ENCODE measurements around the gene STAM2. TPM values are rescaled to one million over a fixed set of nuclear protein-coding genes. Genes with fewer than 3 reads are reported as not detected.

Gene STAM2
- total RNA-seq, 1 experiment from 2014 or later: 14.2 TPM

DNA sequence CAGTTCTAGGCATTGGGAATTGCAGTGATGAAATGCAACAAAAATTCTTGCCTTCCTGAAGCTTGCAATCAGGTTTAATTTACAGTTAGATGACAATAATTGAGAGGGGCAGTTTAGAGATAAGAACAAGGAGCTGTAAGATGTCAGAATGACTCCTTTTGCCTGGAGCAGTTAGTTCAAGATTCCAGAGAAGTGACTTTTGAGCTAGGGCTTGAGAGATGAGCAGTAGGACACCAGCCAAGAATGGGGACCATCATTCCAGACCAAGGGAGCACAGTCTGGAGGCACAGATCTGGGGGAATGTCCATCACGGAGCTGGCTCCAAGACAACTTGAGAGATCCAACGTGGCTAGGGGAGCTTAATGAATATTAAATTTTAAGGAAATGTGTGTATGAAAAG lies 103.6 kb downstream of the STAM2 start:
- H4K5ac ChIP-seq (ENCODE audit: insufficient read length, low read depth, low read length): no peak overlapping the region
- no peak overlapping the region for H2AFZ ChIP-seq (ENCODE audit: low read length)
- no peak overlapping the region for H3K27ac ChIP-seq (ENCODE audit: insufficient read length, low read depth, low read length)
- no peaks in the 10 kb centered on the region for H3K27me3 Mint-ChIP-seq (ENCODE audit: low read depth)
- H4K20me1 ChIP-seq (ENCODE audit: control insufficient read depth, insufficient read depth, insufficient read length): no peaks in the 10 kb centered on the region
- H3K56ac ChIP-seq (ENCODE audit: insufficient read length, low read depth, low read length): no peak overlapping the region
- WGBS (ENCODE audit: extremely low coverage, insufficient read length, low lambda C conversion rate): no CpG with 5 or more reads among the region's 2 CpGs
- no peak overlapping the region for H2BK20ac ChIP-seq (ENCODE audit: low read depth, low read length, poor library complexity, severe bottlenecking)
- no peaks in the 10 kb centered on the region for H3K36me3 Mint-ChIP-seq (ENCODE audit: insufficient read depth in 1 of 3, low read depth in 3 of 3)
- no peak overlapping the region for H3K18ac ChIP-seq (ENCODE audit: insufficient read length, low read depth, low read length)
- H2BK120ac ChIP-seq (ENCODE audit: low read depth, low read length, poor library complexity, severe bottlenecking): no peak overlapping the region
- H2AK5ac ChIP-seq (ENCODE audit: insufficient read length, low read length): peak overlapping the region; percentile 41
- no peak overlapping the region for H3K4me3 Mint-ChIP-seq
- TF ChIP-seq CTCF (conservative IDR thresholded peaks at IDR 0.05): no peak
- no peak overlapping the region for H2BK15ac ChIP-seq (ENCODE audit: low read depth, low read length)
- H3K4me1 ChIP-seq (ENCODE audit: insufficient read depth, low read length): peaks cover 7% of the 10 kb centered on the region; the same call in 1 of the 2 replicates
- no peak overlapping the region for H3K9ac ChIP-seq (ENCODE audit: extremely low read depth, insufficient read length, low read length)
- no peak overlapping the region for H4K91ac ChIP-seq (ENCODE audit: insufficient read length, low read depth, low read length)
- H3T11ph ChIP-seq (ENCODE audit: low read length): no peak overlapping the region
- no peak overlapping the region for H3K27ac Mint-ChIP-seq
- H3K14ac ChIP-seq (ENCODE audit: insufficient read depth, low read length): no peak overlapping the region
- no peaks in the 10 kb centered on the region for H3K79me1 ChIP-seq (ENCODE audit: insufficient read depth, low read depth, low read length, poor library complexity, severe bottlenecking)
- no peak overlapping the region for H4K8ac ChIP-seq (replicated peaks; ENCODE audit: insufficient read length, low read depth, low read length)
- no peak overlapping the region for H3K4me2 ChIP-seq (ENCODE audit: insufficient read depth, insufficient read length, low read length)
- no peaks in the 10 kb centered on the region; a peak in 1 of 5 replicates for H3K9me3 Mint-ChIP-seq
- H3K4me1 Mint-ChIP-seq: peaks cover 13 to 15% of the 10 kb centered on the region in 2 experiments
- no peak for DNase-seq
- no peak overlapping the region for H2BK12ac ChIP-seq (ENCODE audit: insufficient read length, low read depth, low read length)
- 0 out of 2 replicates have a peak, but pooled peaks cover 2% of the 10 kb centered on the region for H3K79me2 ChIP-seq (ENCODE audit: insufficient read depth, low read length)
- no peak overlapping the region for H3K4ac ChIP-seq (ENCODE audit: low read depth, low read length)
- no peaks in the 10 kb centered on the region for H3K27me3 ChIP-seq (ENCODE audit: insufficient read depth, low read length)
- no peaks in the 10 kb centered on the region for H3K23me2 ChIP-seq (ENCODE audit: insufficient read length, low read depth, low read length, poor library complexity, severe bottlenecking)
- H2BK5ac ChIP-seq (ENCODE audit: insufficient read length, low read length): no peak overlapping the region
- no peaks in the 10 kb centered on the region for H3K9me3 ChIP-seq (ENCODE audit: control insufficient read depth, low read depth, low read length)
- H3K23ac ChIP-seq (ENCODE audit: insufficient read length, low read depth, low read length): no peak overlapping the region

Data from H9 (cell line).